GM08714 (cell line): ENCODE data around the gene SLC37A3.

Source experiments
- H3K4me3 ChIP-seq: fragments of 200-500 bp; sonication (Bioruptor generic); 2 replicates; pipeline ENCODE4 v1.5.1; 2014; ENCODE audit warnings: mild to moderate bottlenecking, low read length, inconsistent platforms
- ZNF274 ChIP-seq: IDR thresholded peaks from 2 replicates; pipeline ENCODE4 v1.6.1; 2012; ENCODE audit warnings: mild to moderate bottlenecking, low read depth, low read length

The SLC37A3 gene

DNA sequence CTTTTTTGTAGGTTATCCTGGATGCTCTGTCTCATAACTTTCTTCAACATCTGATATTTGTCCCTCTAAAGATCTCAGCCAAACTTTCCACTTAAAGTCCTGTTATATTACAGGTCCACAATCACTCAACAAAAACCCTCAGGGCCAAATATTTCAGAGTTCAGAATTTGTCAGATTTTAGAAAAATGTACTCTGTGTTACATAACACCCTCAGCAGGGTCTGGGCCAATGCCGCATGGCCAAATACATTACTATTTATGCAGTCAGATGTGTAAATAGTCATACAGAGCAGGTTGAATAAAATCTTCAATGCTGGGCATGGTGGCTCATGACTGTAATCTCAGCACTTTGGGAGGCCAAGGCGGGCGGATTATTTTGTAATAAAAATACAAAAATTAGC lies 17.0 kb upstream of the SLC37A3 start:
- no peak overlapping the region for H3K4me3 ChIP-seq
- no peak for TF ChIP-seq ZNF274

DNA sequence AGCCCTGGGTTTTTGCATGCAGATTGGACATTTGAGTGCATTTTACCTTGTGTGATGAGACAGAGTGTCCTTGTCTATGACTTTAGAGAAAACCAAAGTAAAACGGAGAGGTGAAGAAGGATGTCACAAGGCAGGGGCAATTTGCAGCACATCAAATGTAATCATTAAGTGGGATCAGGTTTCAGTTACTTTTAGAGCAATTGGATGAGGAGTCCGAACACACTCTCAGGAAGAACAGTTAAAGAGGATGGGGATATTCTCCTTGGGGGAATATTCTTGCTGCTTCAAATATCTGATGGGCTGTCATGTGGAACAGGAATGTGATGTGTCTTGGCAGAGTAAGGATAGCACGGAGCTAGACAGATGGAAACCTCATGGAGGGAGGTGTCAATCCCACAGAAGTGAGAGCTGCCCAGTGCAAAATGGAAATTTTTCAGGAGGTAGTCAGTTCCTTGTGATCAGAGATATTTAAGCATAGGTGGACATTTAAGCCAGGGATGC lies 6.3 kb upstream of the SLC37A3 start:
- TF ChIP-seq ZNF274, result no peak
- no peak overlapping the region for H3K4me3 ChIP-seq

DNA sequence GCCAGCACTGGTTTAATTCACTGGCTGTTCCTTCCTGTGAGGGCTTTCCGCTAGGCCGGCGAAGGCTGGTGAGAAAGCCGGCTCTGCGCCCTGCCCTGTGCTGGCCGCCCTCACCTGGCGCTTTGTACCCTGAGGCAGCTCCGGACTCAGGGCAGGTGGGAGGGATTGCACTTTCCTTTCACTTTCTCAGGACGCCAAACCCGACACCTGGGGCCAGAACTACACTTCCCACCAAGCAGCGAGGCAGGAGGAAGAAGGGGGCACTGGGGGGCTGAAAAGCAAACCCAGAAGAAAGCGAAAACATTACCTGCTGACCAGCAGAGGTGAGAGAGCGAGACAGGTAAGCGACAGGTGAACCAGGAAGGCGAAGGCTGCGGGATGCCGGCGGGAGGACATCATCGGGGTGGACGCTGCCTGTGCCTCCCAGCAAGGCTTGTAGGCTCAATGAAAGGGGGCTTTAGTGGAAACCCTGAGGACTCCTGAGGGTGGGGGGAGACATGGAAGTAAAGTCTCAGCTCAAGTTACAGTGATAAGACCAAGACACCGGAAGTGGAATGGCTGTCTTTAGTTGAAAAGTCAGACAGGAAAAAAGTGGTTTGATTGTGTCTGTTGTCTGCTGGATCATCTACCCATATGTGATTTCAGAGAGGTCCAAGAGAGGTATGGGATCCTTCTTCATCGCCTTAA lies 5.7 kb upstream of the SLC37A3 start, which contains the start of gene RAB19:
RAB19 (plus strand) TSS at position 181 of the 687 bp plus-strand sequence. CDS start 3,589 bp downstream, outside the sequence.
- peak within 1 kb of the TSS; percentile 39; the same call in 1 of the 2 replicates for H3K4me3 ChIP-seq
- TF ChIP-seq ZNF274, result no peak

DNA sequence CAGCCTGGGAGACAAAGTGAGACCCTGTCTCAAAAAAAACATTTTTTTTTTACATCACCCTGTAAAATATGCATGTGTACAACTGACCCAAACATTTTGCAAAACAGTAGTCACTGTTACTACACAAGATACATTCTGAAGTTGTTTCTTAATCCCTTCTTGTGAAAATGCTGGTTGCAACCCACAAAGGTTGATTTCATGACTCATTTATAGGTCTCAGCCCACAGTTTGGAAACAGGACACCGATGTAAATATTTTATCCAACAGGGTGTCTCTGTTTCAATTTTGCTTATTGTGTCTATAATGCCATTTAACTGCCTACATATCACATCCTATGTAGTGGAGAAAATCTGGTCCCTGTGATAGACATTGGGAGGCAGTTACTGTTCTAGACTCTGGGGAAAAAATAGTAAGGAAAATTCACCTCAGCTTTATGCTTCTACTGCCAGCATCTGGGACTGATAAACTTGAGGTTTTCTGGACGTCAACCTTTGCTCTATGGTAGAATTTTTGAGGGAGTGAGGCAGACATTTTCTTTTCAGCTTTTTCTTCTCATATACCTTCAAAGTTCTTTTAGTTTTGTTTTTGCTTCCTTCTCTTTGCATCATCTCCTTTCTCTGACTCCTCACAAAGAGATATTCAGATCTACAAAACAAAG lies 4.0 kb upstream of the SLC37A3 start:
- H3K4me3 ChIP-seq, result no peak overlapping the region
- no peak for TF ChIP-seq ZNF274

DNA sequence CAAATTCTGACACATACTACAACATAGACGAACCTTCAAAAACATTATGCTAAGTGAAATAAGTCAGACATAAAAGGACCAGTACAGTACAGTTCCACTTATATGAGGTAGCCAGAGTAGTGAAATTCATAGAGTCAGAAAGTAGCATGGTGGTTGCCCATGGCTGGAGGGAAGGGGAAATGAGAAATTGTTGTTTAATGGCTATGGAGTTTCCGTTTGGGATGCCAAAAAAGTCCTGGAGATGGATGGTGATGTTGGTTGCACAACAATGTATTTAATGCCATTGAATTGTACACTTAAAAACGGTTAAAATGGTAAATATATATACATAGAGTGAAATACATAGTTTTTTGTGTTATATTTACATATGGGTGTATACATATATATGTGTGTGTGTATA lies 2.1 kb upstream of the SLC37A3 start:
- TF ChIP-seq ZNF274, result no peak
- H3K4me3 ChIP-seq, result no peak overlapping the region

DNA sequence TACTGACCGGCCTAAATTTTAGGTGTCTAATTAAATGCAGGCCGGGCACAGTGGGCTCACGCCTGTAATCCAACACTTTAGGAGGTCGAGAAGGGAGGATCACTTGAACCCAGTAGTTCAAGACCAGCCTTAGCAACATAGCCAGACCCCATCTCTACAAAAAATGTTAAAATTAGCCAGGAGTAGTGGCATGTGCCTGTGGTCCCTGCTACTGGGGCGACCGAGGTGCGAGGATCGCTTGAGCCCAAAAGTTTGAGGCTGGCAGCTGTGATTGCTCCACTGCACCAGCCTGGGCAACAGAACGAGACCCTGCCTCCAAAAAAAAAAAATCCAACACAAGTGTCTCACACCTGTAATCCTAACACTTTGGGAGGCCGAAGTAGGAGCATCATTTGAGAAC lies 491 bp upstream of the SLC37A3 start:
- TF ChIP-seq ZNF274, result no peak
- H3K4me3 ChIP-seq, result no peak overlapping the region; the same call in 1 of the 2 replicates

DNA sequence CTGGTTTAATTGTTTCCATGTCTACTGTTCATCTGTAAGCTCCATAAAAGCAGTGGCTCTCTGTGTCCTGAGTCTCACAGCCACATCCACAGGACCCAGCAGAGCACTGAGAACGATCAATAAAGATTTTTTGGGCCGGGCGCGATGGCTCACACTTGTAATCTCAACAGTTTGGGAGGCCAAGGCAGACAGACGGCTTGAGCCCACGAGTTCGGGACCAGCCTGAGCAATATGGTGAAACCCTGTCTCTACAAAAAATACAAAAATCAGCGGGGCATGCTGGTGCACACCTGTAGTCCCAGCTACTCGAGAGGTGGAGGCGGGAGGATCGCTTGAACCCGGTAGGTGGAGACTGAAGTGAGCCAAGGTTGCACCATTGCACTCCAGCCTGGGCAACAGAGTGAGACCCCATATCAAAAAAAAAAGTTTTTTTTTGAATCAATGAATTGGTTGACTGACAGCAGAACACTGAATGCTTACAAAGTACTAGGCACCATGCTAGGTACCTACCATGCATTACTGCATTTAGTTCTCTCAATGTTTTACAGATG lies 4.5 kb downstream of the SLC37A3 start:
- no peak for TF ChIP-seq ZNF274
- H3K4me3 ChIP-seq, result no peak overlapping the region

DNA sequence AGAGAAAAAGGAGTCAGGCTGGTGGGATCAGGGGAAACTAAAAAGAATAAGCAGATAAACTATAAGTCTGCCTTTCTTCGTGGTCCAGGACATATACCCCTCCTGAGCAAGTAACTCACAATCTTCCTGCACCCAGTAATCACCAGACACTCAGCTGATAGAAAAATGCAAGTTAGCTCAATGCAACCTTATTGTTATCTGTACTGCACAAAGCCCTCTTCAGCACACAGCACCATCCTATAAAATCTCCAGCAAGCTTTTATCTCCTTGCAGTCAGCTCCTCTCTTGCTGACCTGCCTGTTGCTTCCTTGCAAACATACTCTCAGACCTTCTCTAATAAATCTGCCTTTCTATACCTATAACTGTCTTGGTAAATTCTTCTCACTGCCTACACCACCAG lies 6.7 kb downstream of the SLC37A3 start:
- TF ChIP-seq ZNF274, result no peak
- H3K4me3 ChIP-seq, result no peak overlapping the region

DNA sequence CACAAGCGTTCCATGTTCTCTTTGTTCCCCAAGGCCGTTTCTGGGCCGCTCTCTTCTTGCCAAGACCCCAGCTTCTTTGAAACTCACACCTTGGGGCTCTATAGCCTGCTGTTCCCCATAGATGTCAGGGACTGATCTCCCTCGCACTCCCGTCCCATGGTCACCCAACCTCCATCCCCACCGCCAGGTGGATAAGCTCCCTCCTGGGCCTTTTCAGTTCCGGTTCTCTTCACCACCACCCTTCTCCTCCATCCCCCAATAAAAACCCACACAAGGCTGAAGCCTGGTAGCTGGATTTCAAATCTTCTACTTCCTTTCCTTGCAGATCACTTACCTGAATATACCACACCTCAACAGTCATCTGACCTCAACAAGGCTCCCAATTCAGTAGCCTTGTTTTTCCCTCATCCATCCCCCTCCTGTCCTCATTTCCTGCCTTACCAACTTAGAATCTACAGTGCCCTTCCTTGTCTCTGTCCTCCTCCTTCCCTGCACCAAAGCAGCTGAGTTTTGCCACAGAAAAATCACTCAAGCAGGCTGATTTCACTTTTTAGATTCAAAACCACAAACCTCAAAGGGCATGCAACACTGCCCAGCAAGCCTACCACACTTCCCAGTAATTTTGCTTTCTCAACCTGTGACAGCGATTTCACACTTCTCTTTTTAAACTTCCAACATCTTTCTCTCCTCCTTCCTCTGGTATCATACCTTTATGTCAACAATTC lies 7.7 kb downstream of the SLC37A3 start:
- no peak overlapping the region; the same call in 1 of the 2 replicates for H3K4me3 ChIP-seq
- no peak for TF ChIP-seq ZNF274

DNA sequence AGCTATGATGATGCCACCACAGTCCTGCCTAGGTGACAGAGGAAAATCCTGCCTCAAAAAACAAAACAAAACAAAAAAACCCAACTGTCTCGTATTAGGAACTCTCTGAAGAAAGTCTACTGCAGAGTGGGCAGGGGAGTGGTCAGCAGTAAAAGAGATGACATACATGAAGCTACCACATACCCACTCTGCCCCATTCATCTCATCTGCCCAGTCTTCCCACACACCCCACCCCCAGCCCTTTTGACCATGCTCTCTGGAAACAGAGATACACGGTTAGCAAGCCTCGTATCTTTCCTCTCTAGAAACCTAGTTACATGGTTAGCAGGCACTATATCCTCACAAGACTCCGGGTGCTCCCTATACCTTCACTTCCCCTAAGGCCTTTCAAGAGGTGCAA lies 8.3 kb downstream of the SLC37A3 start:
- no peak overlapping the region; the same call in 1 of the 2 replicates for H3K4me3 ChIP-seq
- TF ChIP-seq ZNF274, result no peak

DNA sequence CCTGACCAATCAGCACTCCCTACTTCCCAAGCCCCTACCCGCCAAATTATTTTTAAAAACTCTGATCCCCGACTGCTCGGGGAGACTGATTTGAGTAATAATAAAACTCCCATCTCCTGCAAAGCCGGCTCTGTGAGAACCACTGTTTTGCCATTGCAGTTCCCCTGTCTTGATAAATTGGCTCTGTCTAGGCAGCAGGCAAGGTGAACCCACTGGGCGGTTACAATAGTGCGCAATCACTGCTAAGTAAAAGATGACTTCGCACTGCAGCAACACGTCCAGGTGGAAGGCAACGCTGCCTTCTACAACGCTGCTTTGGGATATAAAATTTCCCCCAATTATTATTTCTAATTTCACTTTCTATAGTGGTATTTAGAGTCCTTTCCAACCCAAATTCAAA lies 8.9 kb downstream of the SLC37A3 start:
- no peak overlapping the region for H3K4me3 ChIP-seq
- no peak for TF ChIP-seq ZNF274

DNA sequence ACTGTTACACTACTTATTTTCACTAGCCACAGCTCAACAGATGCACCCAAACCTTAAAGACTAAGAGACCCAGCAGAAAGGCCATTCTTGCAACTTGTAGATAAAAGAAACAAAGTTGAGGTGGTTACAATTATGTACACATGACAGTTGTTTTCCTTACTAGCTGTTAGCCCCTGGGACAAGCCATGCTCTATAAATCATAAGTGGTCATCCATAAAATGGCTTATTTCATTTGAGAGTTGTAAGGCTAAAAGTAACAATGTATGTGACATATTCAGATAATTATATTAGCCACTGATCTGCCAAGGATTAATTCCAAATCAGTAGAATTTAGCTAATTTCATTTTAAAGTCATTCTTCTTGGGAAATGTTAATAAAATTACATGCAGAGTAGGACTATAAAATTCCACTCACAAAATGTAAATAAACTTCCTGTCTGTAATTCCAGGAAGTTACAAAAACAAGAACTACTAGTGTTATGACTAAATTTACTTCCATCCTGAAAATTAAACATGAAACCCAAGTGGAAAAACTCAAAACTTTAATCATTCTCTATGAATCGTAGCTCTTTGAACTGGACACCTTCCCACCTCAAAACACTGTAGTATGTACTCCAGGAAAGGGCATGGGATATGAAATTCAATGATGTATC lies 13.3 kb downstream of the SLC37A3 start:
- no peak overlapping the region for H3K4me3 ChIP-seq
- TF ChIP-seq ZNF274, result no peak

DNA sequence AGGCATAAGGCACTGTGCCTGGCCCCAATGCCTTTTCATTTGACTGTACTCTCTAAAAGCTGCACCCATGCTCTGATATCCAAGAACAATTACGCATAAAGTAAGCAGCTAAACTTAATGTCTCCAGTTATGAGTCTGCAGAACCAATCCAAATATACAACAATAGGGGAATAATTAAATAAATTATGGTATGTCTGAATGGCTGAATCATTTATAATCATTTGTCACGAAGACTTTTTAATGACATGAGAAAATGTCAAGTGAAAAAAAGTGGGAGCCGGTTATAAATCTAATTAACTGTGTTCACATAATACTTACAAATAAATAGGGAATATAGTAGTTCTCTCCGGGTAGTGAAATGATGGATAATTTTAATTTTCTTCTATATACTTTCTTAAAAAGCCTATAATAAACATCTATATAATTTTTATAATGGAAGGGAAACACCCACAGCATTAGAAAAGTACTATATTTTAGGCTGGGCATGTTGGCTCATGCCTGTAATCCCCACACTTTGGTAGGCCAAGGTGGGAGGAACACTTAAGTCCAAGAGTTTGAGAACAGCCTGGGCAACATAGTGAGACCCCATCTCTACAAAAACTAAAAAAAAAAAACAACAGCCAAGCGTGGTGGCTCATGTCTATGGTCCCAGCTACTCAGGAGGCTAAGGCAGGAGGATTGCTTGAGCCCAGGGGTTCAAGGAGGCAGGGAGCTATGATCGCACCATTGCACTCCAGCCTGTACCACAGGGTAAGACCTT lies 14.2 kb downstream of the SLC37A3 start:
- H3K4me3 ChIP-seq, result no peak overlapping the region
- TF ChIP-seq ZNF274, result no peak
